ENCODE measurements around the gene TMEM221.

DNA sequence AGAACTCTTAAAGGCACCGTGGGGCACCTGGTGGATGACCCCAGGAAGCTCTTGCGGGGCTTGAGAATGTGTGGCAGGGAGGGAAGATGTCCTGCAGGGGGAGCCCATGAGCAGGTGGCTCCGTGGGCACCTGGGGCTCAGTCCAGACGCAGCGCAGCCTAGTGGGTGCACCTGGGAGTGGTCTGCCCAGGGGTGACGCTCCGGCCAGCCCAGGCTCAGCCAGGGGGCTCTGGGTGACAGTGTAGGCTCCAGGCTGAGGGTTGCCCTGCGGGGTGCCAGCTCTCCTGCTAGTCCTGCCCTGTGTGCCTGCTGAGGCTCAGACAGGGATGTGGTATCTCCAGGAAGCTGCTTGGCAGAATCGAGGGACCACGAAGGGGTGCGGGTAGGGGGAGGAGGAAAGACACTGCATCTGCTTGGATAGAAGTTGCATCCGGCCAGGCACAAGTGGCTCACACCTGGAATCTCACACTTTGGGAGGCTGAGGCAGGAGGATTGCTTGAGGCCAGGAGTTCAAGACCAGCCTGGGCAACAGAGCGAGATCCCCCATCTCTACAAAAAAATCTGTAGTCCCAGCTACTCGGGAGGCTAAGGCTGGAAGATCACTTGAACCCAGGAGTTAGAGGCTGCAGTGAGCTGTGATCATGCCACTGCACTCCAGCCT, 48.0 kb upstream of the TMEM221 start:
- TF ChIP-seq YY1 (IDR thresholded peaks at IDR 0.05; ENCODE audit: insufficient read depth, insufficient read length) (no peak), ZNF274 (IDR thresholded peaks at IDR 0.05; ENCODE audit: low read depth, low read length) (no peak)
